Measurements from ENCODE around the gene MTMR12.
"Not testable (repeated sequence)": the region's sequence is repeated elsewhere in the genome, so short reads cannot be mapped to it uniquely, and the experiment has no call there.

Gene MTMR12

DNA sequence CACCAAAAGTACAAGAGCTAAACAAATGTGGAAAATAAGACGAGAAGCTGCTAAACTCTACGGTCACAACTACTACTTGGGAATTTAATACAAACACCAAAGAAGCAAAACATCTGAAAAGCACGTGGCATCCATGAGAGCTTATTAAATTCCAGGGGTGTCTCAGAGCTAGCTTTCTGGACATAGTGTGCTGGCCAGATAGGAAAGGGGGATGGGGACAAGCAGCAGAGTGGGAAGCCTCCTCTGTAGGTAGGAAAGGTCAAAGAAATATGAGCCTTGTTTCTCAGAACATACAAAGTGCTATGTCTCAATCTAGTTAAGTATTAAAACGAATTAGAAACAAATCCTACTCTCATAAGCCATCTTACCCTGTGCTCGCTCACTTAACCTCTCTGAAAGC lies 87.3 kb downstream of the MTMR12 start:
- Histone ChIP-seq H3K9me3 (ENCODE audit: control insufficient read depth, low read depth, low read length) (no peaks in the 10 kb centered on the region), H3K36me3 (ENCODE audit: control insufficient read depth, low read depth, low read length) (peaks cover 18% of the 10 kb centered on the region), H3K4me1 (ENCODE audit: control insufficient read depth, low read depth, low read length) (peaks cover 3% of the 10 kb centered on the region), H3K27me3 (ENCODE audit: control insufficient read depth, insufficient read depth, low read length) (no peaks in the 10 kb centered on the region), H3K27ac (ENCODE audit: low read length) (no peak overlapping the region), H3K4me3 (ENCODE audit: low read length) (no peak overlapping the region), H3K9ac (ENCODE audit: low read length) (no peak overlapping the region)

DNA sequence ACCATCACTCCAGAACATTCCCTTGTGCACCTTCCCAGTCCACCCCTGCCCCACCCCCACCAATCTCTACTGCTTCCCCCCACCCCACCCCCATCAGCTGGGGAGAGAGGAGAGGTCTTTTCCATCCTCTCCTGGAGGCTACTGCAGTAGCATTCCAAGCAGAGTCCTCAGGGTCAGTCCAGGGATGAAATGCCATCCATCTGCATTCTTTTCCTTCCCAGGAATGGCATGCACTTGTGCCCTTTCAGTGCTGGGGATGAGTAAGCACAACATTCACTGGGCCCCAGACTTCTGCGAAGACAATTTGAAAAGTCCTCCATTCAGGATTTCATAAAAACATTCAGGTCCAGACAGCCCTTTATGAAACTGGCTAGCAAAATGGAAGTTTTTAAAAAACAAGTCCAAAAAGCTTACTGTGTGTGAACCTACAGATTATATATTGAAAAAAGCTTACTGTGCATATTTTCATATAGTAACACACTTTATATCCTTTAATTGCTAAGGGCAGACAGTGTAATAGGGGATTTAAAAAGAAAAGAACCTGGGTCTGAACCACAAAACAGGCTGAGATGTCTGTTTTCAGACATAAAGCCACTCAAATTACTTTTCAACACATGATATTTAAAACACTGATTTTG lies 88.6 kb downstream of the MTMR12 start:
- Histone ChIP-seq H3K9me3 (ENCODE audit: control insufficient read depth, low read depth, low read length) (no peaks in the 10 kb centered on the region), H3K4me1 (ENCODE audit: control insufficient read depth, low read depth, low read length) (peaks cover 3% of the 10 kb centered on the region), H3K27ac (ENCODE audit: low read length) (no peak overlapping the region), H3K36me3 (ENCODE audit: control insufficient read depth, low read depth, low read length) (peaks cover 5% of the 10 kb centered on the region), H3K4me3 (ENCODE audit: low read length) (no peak overlapping the region), H3K27me3 (ENCODE audit: control insufficient read depth, insufficient read depth, low read length) (no peaks in the 10 kb centered on the region), H3K9ac (ENCODE audit: low read length) (no peak overlapping the region)

DNA sequence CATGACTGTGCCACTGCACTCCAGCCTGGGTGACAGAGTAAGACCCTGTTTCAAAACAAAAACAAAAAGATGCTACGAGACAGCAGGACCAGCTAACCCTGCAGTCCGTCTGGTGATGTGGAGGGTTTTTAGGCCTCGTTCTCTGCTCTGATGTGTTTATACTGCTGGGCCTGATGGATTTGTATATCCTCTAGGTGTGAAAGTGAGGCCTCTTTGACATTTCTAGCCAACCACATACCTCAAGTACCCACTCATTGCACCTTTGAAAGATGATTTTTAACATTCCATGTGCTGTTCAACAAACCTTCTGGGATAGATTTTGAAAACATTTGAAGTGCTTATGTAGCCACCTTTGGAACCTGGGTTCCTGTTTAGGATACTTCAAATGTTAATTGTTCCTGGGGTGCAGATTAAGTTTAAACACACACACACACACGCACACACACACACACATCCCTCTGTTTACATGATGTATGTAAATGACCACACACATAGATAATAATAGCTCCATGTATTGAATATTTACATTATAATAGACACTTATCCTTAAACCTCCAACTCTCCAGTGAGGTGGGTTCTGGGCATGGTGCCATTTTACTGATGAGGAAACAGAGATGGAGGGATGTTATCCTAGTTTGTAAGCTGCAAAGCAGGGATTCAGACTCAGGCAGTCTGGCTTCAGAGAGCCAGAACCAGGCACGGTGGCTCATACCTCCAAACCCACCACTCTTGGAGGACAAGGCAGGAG lies 89.8 kb downstream of the MTMR12 start:
- H3K27ac ChIP-seq (ENCODE audit: low read length): no peak overlapping the region
- H3K36me3 ChIP-seq (ENCODE audit: control insufficient read depth, low read depth, low read length): no peaks in the 10 kb centered on the region
- H3K27me3 ChIP-seq (ENCODE audit: control insufficient read depth, insufficient read depth, low read length): no peaks in the 10 kb centered on the region
- H3K4me1 ChIP-seq (ENCODE audit: control insufficient read depth, low read depth, low read length): peaks cover 3% of the 10 kb centered on the region
- no peak overlapping the region for H3K4me3 ChIP-seq (ENCODE audit: low read length)
- no peaks in the 10 kb centered on the region for H3K9me3 ChIP-seq (ENCODE audit: control insufficient read depth, low read depth, low read length)
- no peak overlapping the region for H3K9ac ChIP-seq (ENCODE audit: low read length)

DNA sequence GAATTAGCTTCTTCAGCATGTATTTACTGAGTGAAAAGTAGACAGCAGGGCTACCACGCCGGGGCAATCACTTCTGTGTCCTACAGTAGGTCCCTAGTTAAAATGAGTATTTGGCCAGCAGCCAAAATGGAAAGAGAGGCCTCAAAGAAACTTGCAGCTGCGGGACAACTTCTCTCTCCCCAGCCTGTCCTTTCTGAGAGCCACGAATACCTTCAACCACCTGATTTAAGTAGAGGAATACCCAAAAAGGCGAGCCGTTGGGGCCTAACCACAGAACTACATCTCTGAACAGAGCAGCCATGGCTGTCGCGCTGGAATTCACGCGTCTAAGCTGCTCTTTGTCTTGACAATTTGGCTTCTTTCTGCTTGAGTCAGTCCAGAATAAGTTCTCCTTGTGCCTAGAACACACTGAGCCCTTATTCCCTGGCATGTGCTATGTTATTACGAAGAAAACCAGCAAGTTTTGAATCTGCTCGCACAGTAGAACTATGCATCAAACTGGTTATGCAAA lies 94.8 kb downstream of the MTMR12 start:
- Histone ChIP-seq H3K36me3 (ENCODE audit: control insufficient read depth, low read depth, low read length) (no peaks in the 10 kb centered on the region), H3K4me3 (ENCODE audit: low read length) (no peak overlapping the region), H3K27me3 (ENCODE audit: control insufficient read depth, insufficient read depth, low read length) (no peaks in the 10 kb centered on the region), H3K9me3 (ENCODE audit: control insufficient read depth, low read depth, low read length) (no peaks in the 10 kb centered on the region), H3K4me1 (ENCODE audit: control insufficient read depth, low read depth, low read length) (no peaks in the 10 kb centered on the region), H3K9ac (ENCODE audit: low read length) (no peak overlapping the region), H3K27ac (ENCODE audit: low read length) (no peak overlapping the region)

DNA sequence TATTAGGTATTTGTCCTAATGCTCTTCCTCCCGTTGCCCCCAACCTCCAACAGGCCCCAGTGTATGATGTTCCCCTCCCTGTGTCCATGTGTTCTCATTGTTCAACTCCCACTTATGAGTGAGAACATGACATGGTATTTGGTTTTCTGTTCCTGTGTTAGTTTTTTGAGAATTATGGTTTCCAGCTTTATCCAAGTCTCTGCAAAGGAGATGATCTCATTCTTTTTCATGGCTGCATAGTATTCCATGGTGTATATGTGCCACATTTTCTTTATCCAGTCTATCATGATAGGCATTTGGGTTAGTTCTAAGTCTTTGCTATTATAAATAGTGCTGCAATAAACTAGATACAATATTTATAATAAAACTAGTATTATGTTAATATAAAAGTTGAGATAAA lies 98.4 kb downstream of the MTMR12 start:
- not testable (repeated sequence) for H3K27me3 ChIP-seq (ENCODE audit: control insufficient read depth, insufficient read depth, low read length); H3K9me3 ChIP-seq (ENCODE audit: control insufficient read depth, low read depth, low read length)

DNA sequence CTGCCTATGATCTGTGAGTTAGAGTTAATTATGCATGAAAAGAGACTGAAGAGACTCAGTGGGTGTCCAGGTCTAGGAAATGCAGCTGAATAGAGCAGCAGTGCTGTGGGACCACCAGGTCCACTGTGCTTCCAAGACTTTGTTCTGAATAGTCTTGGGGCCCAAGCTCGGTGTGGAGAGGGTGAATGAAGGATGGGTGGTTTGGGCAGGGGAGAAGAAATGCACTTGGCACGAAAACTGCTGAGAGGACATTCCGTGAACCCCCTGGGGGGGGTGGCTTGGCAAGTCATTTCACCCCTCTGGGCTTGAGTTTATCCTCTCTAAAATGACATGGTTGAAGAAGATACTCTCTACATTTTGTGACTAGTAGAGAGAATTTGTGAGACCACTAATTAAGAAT lies 102.6 kb downstream of the MTMR12 start:
- Histone ChIP-seq H3K4me1 (ENCODE audit: control insufficient read depth, low read depth, low read length) (no peaks in the 10 kb centered on the region), H3K36me3 (ENCODE audit: control insufficient read depth, low read depth, low read length) (no peaks in the 10 kb centered on the region), H3K27me3 (ENCODE audit: control insufficient read depth, insufficient read depth, low read length) (no peaks in the 10 kb centered on the region), H3K9ac (ENCODE audit: low read length) (no peak overlapping the region), H3K27ac (ENCODE audit: low read length) (no peak overlapping the region), H3K9me3 (ENCODE audit: control insufficient read depth, low read depth, low read length) (no peaks in the 10 kb centered on the region), H3K4me3 (ENCODE audit: low read length) (no peak overlapping the region)

More for the DNA sequence above, 98.4 kb downstream of the MTMR12 start:
- H3K27ac ChIP-seq (ENCODE audit: low read length); H3K4me1 ChIP-seq (ENCODE audit: control insufficient read depth, low read depth, low read length); H3K9ac ChIP-seq (ENCODE audit: low read length); H3K4me3 ChIP-seq (ENCODE audit: low read length); H3K36me3 ChIP-seq (ENCODE audit: control insufficient read depth, low read depth, low read length): not testable (repeated sequence)

DNA sequence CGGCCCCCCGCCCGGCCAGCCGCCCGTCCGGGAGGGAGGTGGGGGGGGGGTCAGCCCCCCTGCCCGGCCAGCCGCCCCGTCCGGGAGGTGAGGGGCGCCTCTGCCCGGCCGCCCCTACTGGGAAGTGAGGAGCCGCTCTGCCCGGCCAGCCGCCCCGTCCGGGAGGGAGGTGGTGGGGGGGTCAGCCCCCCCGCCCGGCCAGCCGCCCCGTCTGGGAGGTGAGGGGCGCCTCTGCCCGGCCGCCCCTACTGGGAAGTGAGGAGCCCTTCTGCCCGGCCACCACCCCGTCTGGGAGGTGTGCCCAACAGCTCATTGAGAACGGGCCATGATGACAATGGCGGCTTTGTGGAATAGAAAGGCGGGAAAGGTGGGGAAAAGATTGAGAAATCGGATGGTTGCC lies 103.9 kb downstream of the MTMR12 start:
- not testable (repeated sequence) for H3K9ac ChIP-seq (ENCODE audit: low read length); H3K9me3 ChIP-seq (ENCODE audit: control insufficient read depth, low read depth, low read length); H3K27ac ChIP-seq (ENCODE audit: low read length); H3K4me3 ChIP-seq (ENCODE audit: low read length); H3K4me1 ChIP-seq (ENCODE audit: control insufficient read depth, low read depth, low read length); H3K27me3 ChIP-seq (ENCODE audit: control insufficient read depth, insufficient read depth, low read length); H3K36me3 ChIP-seq (ENCODE audit: control insufficient read depth, low read depth, low read length)

DNA sequence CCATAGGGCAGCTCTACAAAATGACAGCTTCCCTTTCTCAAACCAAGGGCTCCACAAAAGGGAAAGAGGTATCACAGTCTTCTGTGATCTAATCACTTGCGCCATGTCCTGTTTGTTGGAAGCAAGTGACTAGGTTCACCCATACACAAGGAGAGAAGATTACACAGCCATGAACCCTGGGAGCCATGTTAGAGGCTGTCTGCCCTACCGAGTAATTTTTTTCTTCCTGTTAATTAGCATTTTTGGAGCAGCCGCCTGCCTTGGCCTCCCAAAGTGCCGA lies 105.4 kb downstream of the MTMR12 start:
- Histone ChIP-seq H3K36me3 (ENCODE audit: control insufficient read depth, low read depth, low read length) (no peaks in the 10 kb centered on the region), H3K27ac (ENCODE audit: low read length) (no peak overlapping the region), H3K27me3 (ENCODE audit: control insufficient read depth, insufficient read depth, low read length) (no peaks in the 10 kb centered on the region), H3K9ac (ENCODE audit: low read length) (no peak overlapping the region), H3K9me3 (ENCODE audit: control insufficient read depth, low read depth, low read length) (no peaks in the 10 kb centered on the region), H3K4me1 (ENCODE audit: control insufficient read depth, low read depth, low read length) (no peaks in the 10 kb centered on the region), H3K4me3 (ENCODE audit: low read length) (no peak overlapping the region)

DNA sequence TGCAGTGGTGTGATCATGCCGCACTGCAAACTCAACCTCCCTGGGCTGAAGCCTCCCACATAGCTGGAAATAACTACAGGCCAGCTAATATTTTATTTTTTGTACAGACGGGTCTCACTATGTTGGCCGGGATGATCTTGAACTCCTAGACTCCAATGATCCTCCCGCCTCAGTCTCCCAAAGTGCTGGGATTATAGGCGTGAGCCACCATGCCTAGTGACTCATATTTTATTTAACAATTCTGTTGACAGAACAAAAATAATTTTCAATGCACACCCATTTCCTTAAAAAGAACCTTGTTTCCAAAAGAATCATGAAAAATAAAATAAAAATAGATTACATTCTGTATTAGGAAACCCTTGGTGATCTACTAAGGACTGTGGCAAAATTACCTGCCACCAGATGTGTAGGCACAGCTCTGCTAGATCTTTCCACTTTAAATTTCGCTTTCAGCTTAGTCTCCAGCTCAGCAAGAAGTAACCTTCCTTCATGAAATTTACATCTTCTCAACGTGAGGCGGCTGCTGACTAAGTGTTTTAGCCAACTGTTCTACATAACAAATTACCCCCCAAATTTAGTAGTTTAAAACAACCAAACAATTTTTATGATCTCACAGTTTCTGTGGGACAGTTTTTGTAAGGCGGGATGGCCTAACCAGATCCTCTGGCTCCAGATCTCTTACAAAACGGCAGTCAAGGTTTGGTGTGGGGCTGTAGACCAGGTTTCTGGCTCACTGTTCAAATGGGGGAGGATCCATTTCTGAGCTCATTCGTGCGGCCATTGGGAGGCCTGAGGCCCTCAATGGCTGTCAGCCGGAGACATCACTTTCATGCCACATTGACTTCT lies 106.0 kb downstream of the MTMR12 start:
- Histone ChIP-seq H3K27ac (ENCODE audit: low read length) (no peak overlapping the region), H3K4me3 (ENCODE audit: low read length) (no peak overlapping the region)

DNA sequence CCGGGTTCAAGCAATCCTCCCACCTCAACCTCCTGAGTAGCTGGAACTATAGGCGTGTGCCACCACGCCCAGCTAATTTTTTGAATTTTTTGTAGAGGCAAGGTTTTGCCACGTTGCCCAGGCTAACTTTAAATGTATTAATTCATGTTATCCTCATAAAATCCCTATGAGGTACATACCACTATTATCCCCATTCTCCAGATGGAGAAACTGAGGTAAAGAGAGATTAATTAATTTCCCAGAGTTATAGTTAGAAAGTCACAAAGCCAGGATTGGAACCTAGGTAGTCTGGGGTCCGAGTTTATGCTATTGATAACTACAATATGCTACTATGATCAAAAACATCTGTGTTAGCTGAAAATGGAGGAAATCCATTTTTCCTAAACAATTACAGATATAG lies 106.7 kb downstream of the MTMR12 start:
- no peak overlapping the region for H3K4me3 ChIP-seq (ENCODE audit: low read length)
- H3K9ac ChIP-seq (ENCODE audit: low read length): no peak overlapping the region
- no peak overlapping the region for H3K27ac ChIP-seq (ENCODE audit: low read length)
- H3K9me3 ChIP-seq (ENCODE audit: control insufficient read depth, low read depth, low read length): no peaks in the 10 kb centered on the region
- H3K4me1 ChIP-seq (ENCODE audit: control insufficient read depth, low read depth, low read length): no peaks in the 10 kb centered on the region
- H3K36me3 ChIP-seq (ENCODE audit: control insufficient read depth, low read depth, low read length): no peaks in the 10 kb centered on the region
- no peaks in the 10 kb centered on the region for H3K27me3 ChIP-seq (ENCODE audit: control insufficient read depth, insufficient read depth, low read length)

More for the DNA sequence above, 106.0 kb downstream of the MTMR12 start:
- Histone ChIP-seq H3K4me1 (ENCODE audit: control insufficient read depth, low read depth, low read length) (no peaks in the 10 kb centered on the region), H3K36me3 (ENCODE audit: control insufficient read depth, low read depth, low read length) (no peaks in the 10 kb centered on the region), H3K27me3 (ENCODE audit: control insufficient read depth, insufficient read depth, low read length) (no peaks in the 10 kb centered on the region), H3K9me3 (ENCODE audit: control insufficient read depth, low read depth, low read length) (no peaks in the 10 kb centered on the region), H3K9ac (ENCODE audit: low read length) (no peak overlapping the region)

DNA sequence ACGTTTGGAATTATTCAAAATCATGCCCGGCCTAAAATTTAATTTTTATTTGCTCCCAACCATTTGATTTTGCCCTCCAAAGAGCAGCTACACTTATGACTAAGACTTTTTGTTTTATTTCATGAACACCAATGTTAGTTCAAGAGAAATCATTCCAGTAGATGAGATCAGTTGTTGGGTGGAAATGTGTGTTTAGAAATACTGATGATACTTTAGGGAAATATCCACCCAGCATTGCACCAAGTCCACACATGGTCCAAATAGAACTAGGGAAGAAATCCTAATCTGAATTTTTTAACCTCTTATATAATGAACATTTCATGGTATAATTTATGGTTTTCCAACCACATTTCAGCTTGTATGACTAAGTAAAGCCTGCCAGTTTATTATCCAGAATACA lies 110.3 kb downstream of the MTMR12 start:
- H3K4me3 ChIP-seq (ENCODE audit: low read length): no peak overlapping the region
- H3K9ac ChIP-seq (ENCODE audit: low read length): no peak overlapping the region
- no peaks in the 10 kb centered on the region for H3K9me3 ChIP-seq (ENCODE audit: control insufficient read depth, low read depth, low read length)
- H3K27me3 ChIP-seq (ENCODE audit: control insufficient read depth, insufficient read depth, low read length): no peaks in the 10 kb centered on the region
- H3K27ac ChIP-seq (ENCODE audit: low read length): no peak overlapping the region
- no peaks in the 10 kb centered on the region for H3K4me1 ChIP-seq (ENCODE audit: control insufficient read depth, low read depth, low read length)
- no peaks in the 10 kb centered on the region for H3K36me3 ChIP-seq (ENCODE audit: control insufficient read depth, low read depth, low read length)

Data from iPS-18a (cell line).